GM18499 (cell line): Measurements from ENCODE around the gene CCDC88C.
"Not testable (repeated sequence)": the region's sequence is repeated elsewhere in the genome, so short reads cannot be mapped to it uniquely, and the experiment has no call there.

ENCODE experiments used
- ATAC-seq: cut with Tn5 transposase; IDR thresholded peaks from one replicate; pipeline ENCODE4 v1.9.1; 2021; ENCODE audit warnings: moderate number of reproducible peaks; ENCODE audit not compliant: insufficient read depth, unreplicated experiment

The CCDC88C gene

GRCh38 chr14:91277546-91278382 is 139.9 kb downstream of the CCDC88C start:
- ATAC-seq: no peak

DNA sequence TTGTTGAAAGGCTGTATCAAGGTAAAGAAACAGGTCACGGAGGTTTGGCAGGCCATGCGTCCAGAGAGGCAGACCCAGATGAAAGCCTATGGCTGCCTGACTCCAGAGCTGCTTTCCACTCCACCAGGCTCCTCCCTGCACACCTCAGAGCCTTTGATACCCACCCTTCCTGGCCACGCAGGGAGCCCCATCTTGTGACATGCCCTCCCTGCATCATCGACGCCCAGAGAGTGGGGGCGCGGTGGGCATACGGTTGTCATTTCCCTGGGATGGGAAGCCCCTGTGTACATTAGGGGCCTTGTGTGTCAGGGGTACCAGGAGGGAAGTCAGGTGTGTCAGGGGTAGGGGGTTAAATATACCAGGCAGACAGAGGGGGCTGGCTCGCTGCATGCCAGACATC is 142.8 kb downstream of the CCDC88C start:
- no peak for ATAC-seq

DNA sequence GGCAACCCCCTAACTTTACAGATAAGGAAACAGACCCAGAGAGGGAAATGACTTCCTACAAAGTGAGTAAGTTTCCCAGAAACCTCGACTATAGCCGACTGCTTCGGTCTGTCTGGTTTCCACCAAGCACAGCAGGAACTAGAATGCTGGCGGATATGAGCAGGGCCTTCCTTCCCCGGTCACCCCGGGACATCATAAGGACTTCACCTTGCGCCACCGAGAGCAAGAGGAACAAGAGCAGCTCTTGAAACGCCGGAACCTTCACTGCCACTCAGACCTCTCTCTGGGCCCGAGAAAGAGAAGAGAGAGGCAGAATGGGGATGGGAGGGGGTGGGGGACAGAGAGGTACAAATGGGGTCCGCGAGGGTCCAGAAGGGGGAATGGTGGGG is 143.7 kb downstream of the CCDC88C start:
- no peak for ATAC-seq

DNA sequence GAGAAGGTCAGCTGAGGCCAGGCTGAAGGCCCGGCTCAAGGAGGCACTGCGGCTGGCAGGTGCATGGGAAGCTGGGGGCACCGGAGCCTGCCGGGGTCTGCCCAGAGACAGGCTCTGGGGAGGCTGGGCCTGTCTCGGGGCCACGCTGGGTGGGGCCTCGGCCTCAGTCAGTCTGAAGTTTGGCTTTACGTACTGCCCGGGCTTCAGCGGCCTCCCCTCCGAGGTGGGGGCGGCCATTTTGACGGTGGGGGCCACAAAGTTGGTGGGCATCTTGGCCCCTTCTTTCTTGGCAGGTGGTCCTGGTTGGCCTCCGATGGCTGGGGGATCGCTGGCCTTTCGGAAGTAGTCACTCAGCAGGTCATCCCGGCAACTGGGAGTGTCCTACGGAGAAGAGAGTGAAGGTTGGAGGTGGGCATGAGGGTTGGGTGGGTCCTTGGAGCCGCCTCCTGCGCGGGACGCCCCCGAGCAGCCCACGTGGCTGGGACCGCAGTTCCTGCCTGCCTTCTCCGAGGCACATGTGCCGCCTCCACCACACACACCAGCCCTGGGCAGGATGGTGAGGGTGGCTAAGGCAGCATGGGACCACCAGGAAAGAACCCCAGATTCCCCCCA is 144.2 kb downstream of the CCDC88C start:
- ATAC-seq: no peak

DNA sequence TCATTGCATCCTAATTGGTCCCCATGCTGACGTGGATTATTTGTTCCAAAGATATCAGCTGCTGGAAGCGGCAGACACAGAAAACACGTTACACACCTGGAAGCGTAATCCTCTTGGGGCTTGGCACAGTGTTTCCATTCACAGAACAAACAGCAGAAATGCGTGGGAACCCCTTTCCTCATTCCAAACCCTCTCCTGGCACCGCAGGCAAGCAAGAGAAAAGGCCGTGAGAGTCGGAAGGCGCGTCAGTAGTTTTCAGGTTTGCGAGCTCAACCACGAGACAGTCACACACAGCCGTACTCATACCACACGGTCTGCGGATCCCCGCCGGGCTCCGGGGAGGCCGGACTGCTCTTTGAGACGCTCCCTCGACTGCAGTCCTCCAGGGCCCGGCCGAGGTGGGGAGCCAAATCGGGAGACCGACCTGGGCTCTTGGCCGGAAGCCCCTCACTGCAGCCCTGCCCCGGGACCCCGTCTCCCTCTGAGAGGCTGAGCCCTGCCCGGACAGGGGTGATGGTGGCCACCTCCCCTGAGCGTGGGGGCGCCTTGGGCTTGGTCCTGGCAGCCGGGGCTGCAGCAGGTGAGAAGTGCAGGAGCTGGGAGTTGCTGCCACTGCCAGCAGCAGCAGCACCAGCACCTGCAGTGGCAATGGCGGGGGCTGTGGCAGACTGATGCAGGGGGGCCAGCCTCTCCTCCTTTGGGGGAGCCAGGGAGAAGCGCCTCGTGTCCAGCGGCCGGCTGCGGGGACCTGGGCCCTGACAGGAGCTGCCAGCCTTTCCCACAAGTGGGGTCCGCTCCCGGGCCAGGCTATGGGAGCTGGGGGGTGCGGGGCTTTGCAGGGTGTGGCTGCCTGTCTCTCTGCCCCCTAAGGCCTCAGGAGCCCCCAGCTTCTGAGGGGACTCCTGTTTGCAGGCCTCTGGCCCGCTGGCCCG is 145.0 kb downstream of the CCDC88C start:
- no peak for ATAC-seq

- ATAC-seq: no peak
Observed at GRCh38 chr14:91271639-91272038, 146.0 kb downstream of the CCDC88C start.

GRCh38 chr14:91270619-91271018 is 147.0 kb downstream of the CCDC88C start:
- no peak for ATAC-seq

- ATAC-seq: no peak
Observed at GRCh38 chr14:91270188-91270587, 147.4 kb downstream of the CCDC88C start.

DNA sequence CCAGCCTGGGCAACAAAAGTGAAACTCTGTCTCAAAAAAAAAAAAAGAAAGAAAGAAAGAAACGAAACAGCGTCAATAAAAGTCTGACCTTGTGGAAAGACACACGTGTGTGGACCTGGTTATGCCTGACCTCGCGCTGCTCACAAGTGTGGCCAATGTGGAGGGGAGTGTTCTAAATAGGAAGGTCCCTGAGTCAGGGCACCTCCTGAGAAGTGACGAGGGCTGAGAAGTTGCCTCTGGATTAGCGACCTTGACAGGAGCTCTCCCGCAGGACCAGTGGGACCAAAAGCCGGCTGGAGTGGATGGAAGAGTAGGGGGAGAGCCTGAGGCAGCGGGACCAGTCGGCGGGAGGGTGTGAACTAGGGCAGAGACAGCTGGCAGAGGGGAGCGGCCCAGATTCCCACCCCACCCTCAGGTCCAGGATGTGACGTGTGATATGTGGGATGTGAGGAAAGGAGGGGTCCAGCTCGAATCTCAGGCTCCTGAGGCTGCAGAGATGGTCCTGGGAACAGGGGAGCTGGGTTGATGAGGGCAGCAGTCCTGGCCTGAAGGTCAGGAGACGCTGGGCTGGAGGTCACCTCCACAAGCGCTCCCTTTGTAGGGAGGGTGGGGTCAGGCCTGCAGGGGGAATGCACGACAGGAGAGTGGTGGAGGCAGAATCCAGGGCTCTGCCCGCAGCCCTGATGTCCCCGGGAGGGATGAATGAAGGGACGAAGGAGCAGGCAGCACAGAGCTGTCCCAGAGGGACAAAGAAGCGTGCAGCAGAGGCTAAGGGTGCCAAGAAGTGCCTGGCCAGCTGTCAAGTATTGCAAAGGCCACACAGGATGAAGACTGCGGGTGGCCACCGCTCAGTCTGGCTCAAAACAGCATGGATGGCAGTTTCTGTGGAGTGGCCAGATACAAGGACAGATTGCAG is 148.3 kb downstream of the CCDC88C start:
- ATAC-seq: no peak

GRCh38 chr14:91267965-91268437 is 149.6 kb downstream of the CCDC88C start:
- ATAC-seq: no peak

DNA sequence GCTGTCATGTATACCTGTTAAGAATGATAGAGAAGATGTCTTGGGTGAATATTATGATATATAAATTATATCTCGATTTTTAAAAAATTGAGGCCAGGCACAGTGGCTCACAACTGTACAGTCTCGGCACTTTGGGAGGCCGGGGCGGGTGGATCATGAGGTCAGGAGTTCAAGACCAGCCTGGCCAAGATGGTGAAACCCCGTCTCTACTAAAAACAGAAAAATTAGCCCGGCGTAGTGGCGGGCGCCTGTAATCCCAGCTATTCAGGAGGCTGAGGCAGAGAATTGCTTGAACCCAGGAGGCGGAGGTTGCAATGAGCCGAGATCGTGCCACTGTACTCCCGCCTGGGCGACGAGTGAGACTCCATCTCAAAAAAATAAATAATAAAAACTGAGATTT is 151.3 kb downstream of the CCDC88C start:
- not testable (repeated sequence) for ATAC-seq

DNA sequence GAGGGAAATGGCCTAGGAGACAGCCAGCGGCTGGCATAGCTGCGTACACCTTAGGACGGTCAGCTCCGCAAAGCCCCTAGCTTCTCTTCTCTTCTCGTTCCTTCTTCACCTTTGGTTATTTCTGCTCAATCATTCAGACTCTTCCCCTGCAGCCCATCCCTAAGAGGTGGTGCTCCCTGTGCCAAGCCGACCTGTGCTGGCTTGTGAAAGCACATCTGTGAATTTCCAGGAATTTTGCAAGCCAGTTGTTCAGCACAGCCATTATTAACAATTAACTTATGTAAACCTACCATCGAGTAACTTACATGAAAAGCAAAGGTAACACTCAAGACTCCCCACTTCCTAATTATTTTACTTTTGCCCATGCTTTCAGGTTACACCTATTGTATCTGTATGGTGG is 152.2 kb downstream of the CCDC88C start:
- ATAC-seq: no peak

GRCh38 chr14:91264151-91265150 is 153.2 kb downstream of the CCDC88C start:
- ATAC-seq: no peak

DNA sequence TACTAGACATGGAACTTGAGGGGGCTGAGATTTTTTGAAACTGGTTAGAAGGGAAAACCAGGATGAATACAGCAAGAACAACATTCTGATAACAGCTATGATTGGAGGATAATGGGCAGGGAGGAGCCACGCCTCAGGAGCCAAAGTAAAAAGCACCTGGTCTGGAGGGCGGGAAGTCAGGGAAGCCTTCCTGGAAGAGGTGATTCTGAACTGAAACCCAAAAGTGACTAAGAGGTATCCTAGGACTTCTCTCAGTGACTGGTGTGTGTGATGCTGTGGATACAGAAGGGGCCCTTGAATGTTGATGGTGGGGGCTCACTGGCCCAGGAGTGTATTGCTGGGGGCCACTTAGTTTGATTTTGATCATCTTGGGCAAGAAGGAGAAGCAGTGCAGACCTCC is 154.3 kb downstream of the CCDC88C start:
- no peak for ATAC-seq

- ATAC-seq: no peak
Observed at GRCh38 chr14:91261986-91262549, 155.6 kb downstream of the CCDC88C start.

GRCh38 chr14:91261115-91261514 is 156.5 kb downstream of the CCDC88C start:
- no peak for ATAC-seq

DNA sequence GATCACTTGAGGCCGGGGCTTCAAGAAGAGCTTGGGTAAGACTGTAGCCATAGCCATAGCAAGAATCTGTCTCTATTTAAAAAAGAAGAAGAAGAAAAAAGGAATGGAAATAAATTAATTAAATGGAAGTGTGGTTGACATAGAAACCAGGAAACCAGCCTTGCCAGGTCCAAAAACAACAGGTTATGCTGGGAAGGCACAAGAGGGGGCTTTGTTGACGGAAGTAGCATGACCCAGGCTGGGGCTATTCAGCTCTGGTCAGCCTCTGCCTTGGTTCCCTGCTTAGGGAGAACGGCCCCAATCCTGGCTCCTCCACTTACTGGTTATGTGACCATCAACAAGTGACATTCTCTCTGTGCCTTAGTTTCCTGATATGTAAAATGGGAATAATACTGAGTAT is 158.7 kb downstream of the CCDC88C start:
- ATAC-seq: no peak

DNA sequence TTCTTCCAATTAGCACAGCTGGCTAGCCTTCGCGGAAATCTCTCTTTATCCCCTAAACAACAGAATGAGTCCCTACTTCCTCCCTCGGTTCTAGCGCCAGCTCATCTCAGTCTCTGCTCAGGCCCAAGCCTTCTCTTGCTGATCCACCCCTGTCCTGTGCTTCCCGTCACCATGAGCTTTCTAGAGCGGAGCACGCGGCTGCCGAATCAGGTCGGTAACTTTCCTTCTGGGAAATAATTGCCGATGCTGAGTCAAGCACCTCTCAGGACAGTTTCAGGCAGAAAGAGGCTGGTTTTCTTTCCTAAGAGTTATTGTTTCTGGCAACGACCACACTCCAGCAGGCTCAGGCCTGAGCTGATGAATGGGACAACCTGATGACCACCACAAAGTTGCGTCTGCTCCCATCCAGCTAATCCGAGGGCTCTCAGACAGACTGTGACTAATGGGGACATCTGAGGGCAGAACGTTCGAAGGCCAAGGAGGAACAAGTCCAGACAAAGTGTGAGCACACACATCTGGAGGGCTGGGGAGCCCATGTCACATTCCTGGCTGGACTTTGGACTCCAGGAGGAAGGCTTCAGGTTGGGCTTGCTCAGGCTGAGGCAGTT is 159.5 kb downstream of the CCDC88C start:
- no peak for ATAC-seq
